Loucy (cell line): ENCODE measurements around the gene WSCD1.

Source experiments
- H2AFZ ChIP-seq: fragments of 200-600 bp; sonication (generic); 2 replicates; pipeline ENCODE4 v1.6.0; 2016; ENCODE audit warnings: antibody characterized with exemption, mild to moderate bottlenecking, low read length, moderate library complexity
- H3F3A ChIP-seq: fragments of 200-600 bp; 2 replicates; pipeline ENCODE4 v1.6.0; 2016; ENCODE audit warnings: antibody characterized with exemption, low read depth, mild to moderate bottlenecking
- H3K27me3 ChIP-seq: fragments of 200-600 bp; sonication (generic); 2 replicates; pipeline ENCODE4 v1.6.1; 2014; ENCODE audit warnings: low read length, mild to moderate bottlenecking; ENCODE audit not compliant: insufficient read depth, poor library complexity, severe bottlenecking
- H3K36me3 ChIP-seq: fragments of 200-600 bp; sonication (generic); 2 replicates; pipeline ENCODE4 v1.6.1; 2016; ENCODE audit warnings: low read length; ENCODE audit not compliant: insufficient read depth
- H3K4me1 ChIP-seq: fragments of 200-600 bp; sonication (generic); 2 replicates; pipeline ENCODE4 v1.5.1; 2014; ENCODE audit warnings: low read length, mild to moderate bottlenecking; ENCODE audit not compliant: insufficient read depth, poor library complexity, severe bottlenecking
- H3K4me2 ChIP-seq: fragments of 200-600 bp; sonication (generic); 2 replicates; pipeline ENCODE4 v1.6.0; 2014; ENCODE audit warnings: antibody characterized with exemption, low read length, low read depth, mild to moderate bottlenecking; ENCODE audit not compliant: poor library complexity, severe bottlenecking
- H3K4me3 ChIP-seq: fragments of 200-600 bp; sonication (generic); 2 replicates; pipeline ENCODE4 v1.5.1; 2014; ENCODE audit warnings: low read length, mild to moderate bottlenecking, mixed read lengths; ENCODE audit not compliant: poor library complexity, severe bottlenecking
- H3K79me2 ChIP-seq: fragments of 200-600 bp; sonication (generic); 2 replicates; pipeline ENCODE4 v1.6.1; 2014; ENCODE audit warnings: low read length; ENCODE audit not compliant: insufficient read depth
- H3K9ac ChIP-seq: fragments of 200-600 bp; sonication (generic); 2 replicates; pipeline ENCODE4 v1.6.0; 2014; ENCODE audit warnings: mild to moderate bottlenecking, low read depth, low read length, moderate library complexity; ENCODE audit not compliant: poor library complexity, severe bottlenecking
- H3K9me2 ChIP-seq: fragments of 200-600 bp; sonication (generic); replicated peaks from 2 replicates; pipeline ENCODE4 v1.6.1; 2016; ENCODE audit warnings: low read depth, low read length, mixed read lengths
- H3K9me3 ChIP-seq: fragments of 200-600 bp; sonication (generic); 2 replicates; pipeline ENCODE4 v1.6.1; 2014; ENCODE audit warnings: mild to moderate bottlenecking, antibody characterized with exemption, low read length, low read depth; ENCODE audit not compliant: insufficient read depth
- H4K20me1 ChIP-seq: fragments of 200-600 bp; sonication (generic); 2 replicates; pipeline ENCODE4 v1.6.0; 2014; ENCODE audit warnings: antibody characterized with exemption, low read length, mild to moderate bottlenecking; ENCODE audit not compliant: insufficient read depth, poor library complexity, severe bottlenecking
- EZH2phosphoT487 ChIP-seq: fragments of 200-600 bp; IDR thresholded peaks from 2 replicates; pipeline ENCODE4 v1.6.1; 2018; ENCODE audit warnings: antibody characterized with exemption, mild to moderate bottlenecking, moderate library complexity, borderline replicate concordance
- TF ChIP-seq, protein P1 (sequence below): fragments of 200-600 bp; sonication (generic); conservative IDR thresholded peaks from 2 replicates; pipeline ENCODE4 v1.5.1; 2014; ENCODE audit warnings: mild to moderate bottlenecking, antibody characterized with exemption, low read length

The WSCD1 gene

DNA sequence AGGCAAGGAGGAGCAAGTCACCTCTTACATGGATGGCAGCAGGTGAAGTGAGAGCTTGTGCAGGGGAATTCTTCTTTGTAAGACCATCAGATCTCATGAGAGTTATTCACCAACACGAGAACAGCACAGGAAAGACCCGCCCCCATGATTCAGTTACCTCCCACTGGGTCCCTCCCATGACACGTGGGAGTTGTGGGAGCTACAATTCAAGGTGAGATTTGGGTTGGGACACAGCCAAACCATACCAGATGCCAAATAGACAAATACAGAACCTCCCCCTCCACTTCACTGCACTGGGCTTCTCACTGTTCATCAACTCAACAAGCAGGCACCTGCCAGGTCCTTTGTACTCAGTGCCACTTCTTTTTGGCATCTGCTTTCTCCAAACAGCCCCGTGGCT, 100.2 kb downstream of the WSCD1 start:
- H3F3A ChIP-seq = no peaks in the 10 kb centered on the region
- H3K9me2 ChIP-seq = no peaks in the 10 kb centered on the region
- no peaks in the 10 kb centered on the region for H3K27me3 ChIP-seq
- no peak for TF ChIP-seq EZH2phosphoT487
- TF ChIP-seq, protein P1, sequence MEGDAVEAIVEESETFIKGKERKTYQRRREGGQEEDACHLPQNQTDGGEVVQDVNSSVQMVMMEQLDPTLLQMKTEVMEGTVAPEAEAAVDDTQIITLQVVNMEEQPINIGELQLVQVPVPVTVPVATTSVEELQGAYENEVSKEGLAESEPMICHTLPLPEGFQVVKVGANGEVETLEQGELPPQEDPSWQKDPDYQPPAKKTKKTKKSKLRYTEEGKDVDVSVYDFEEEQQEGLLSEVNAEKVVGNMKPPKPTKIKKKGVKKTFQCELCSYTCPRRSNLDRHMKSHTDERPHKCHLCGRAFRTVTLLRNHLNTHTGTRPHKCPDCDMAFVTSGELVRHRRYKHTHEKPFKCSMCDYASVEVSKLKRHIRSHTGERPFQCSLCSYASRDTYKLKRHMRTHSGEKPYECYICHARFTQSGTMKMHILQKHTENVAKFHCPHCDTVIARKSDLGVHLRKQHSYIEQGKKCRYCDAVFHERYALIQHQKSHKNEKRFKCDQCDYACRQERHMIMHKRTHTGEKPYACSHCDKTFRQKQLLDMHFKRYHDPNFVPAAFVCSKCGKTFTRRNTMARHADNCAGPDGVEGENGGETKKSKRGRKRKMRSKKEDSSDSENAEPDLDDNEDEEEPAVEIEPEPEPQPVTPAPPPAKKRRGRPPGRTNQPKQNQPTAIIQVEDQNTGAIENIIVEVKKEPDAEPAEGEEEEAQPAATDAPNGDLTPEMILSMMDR = no peak
- no peaks in the 10 kb centered on the region for H3K4me1 ChIP-seq
- H4K20me1 ChIP-seq = no peaks in the 10 kb centered on the region
- no peak overlapping the region for H3K4me2 ChIP-seq
- H3K4me3 ChIP-seq = no peak overlapping the region
- no peaks in the 10 kb centered on the region for H3K79me2 ChIP-seq
- H3K36me3 ChIP-seq = no peaks in the 10 kb centered on the region
- H2AFZ ChIP-seq = no peak overlapping the region
- peaks cover 7% of the 10 kb centered on the region; the same call in 1 of the 2 replicates for H3K9me3 ChIP-seq
- no peak overlapping the region for H3K9ac ChIP-seq

DNA sequence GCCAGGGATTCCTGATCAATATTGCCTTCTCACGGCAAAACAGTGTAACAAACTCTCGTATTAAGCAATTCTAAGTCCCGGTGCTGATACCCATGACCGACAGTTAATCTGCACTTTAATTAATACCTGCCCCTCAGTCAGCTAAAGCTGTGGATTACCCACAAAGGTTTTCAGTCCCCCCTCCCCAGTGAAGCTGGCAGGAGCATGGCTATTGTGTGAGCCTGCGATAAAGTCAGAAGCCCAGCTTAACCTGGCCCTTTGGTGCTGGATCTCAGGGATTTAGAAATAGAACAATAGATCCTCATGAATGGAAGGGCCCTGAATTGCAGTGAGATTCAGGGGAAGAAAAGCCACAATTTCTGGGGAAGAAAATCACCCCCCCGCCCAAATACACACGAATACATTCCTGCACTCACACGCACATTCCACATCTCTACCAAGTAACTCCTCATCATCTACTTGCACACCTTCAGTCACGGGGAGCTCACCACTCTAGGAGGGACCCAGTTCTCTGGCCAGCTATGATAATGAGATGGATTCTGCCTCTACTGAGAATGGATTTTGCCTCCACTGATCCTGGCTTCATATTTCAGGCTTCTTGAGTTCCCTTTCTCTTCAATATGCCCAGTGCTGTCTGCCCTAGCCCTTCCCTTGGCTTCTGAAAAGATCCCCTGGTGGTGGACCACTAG, 102.6 kb downstream of the WSCD1 start:
- Histone ChIP-seq H3K9me3 (peaks cover 7% of the 10 kb centered on the region; the same call in 1 of the 2 replicates), H3K27me3 (no peaks in the 10 kb centered on the region)

DNA sequence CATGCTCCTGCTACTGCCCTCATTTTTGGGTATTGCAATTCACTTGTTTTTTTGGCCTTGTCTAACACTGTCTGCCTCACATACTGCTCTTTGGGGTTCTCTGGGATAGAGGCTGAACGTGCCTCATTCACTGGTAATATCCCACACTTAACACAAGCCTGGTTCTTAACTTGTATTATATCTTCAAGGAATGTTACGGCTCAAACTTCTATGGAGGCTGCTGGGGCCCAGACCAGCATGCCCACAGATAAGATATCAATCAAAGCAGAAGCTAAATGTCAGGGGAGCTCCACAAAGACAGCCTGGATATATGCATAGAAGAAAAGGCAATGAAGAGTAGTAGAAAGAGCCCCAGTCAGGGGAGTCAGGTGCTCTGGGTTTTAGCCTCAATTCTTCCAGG, 103.5 kb downstream of the WSCD1 start:
- Histone ChIP-seq H3K79me2 (no peaks in the 10 kb centered on the region), H3K4me2 (no peak overlapping the region), H3K9me2 (no peaks in the 10 kb centered on the region), H3F3A (no peaks in the 10 kb centered on the region), H3K4me3 (no peak overlapping the region), H3K36me3 (no peaks in the 10 kb centered on the region), H2AFZ (no peak overlapping the region), H3K4me1 (no peaks in the 10 kb centered on the region), H4K20me1 (no peaks in the 10 kb centered on the region), H3K27me3 (no peaks in the 10 kb centered on the region), H3K9me3 (peaks cover 12% of the 10 kb centered on the region; the same call in 1 of the 2 replicates), H3K9ac (no peak overlapping the region)
- TF ChIP-seq, protein P1 = no peak
- TF ChIP-seq EZH2phosphoT487 = no peak

More for the DNA sequence above, 102.6 kb downstream of the WSCD1 start:
- Histone ChIP-seq H3K9me2 (no peaks in the 10 kb centered on the region), H3K4me3 (no peak overlapping the region), H3K79me2 (no peaks in the 10 kb centered on the region), H3K4me2 (no peak overlapping the region), H3F3A (no peaks in the 10 kb centered on the region), H4K20me1 (no peaks in the 10 kb centered on the region), H3K9ac (no peak overlapping the region), H3K36me3 (no peaks in the 10 kb centered on the region), H3K4me1 (no peaks in the 10 kb centered on the region), H2AFZ (no peak overlapping the region)
- no peak for TF ChIP-seq EZH2phosphoT487
- TF ChIP-seq, protein P1 = no peak
